GM21360 (cell line): ENCODE data around the gene STRIP1.

Experiments
- ATAC-seq: cut with Tn5 transposase; IDR thresholded peaks from one replicate; pipeline ENCODE4 v1.9.1; 2021; ENCODE audit warnings: mild to moderate bottlenecking, moderate library complexity; ENCODE audit not compliant: unreplicated experiment

Gene STRIP1

GRCh38 chr1:110034451-110035235 lies at the start of gene STRIP1:
Gene STRIP1 (plus strand): TSS chr1:110034624. CDS start chr1:110034638, 14 bp downstream.
- peak; percentile 77 for ATAC-seq

DNA sequence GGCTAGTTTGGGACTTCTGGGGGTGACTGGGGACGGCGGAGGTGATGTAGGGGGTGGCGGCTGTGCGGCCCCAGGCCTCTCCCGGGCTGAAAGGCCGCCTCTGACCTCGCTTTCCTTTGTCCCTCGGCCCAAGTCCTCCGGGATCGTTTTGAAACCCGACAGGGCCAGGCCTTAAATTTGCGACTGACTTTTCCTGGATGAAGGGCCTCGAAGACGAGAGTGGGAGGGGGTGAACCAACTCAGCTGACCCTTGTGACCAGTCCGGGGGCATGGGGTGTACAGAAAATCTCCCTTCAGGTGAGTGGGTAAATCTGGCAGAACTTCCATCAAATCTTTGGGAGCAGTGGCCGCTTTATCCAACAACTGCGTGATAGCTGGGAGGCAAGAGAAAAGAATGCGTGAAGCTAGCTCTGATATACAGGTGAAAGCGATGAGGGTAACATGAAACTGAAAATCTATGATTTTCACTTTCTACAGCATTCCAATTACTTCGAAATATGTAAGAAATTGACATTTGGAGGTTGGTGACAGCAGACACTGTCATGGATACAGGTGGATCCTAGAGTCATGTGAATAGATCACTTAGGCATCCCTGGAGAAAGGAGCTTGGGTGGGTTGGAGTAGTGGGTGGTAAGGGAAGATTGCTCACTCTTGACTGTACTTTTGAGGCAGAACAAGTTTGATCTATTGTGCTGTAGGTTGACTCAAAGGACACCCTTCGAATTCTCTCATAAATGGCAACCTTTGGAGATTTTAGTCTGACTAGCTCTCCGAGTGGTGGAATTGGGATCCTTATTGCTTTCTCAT lies 49.0 kb upstream of the STRIP1 start:
- no peak for ATAC-seq

GRCh38 chr1:109986054-109986444 lies 48.4 kb upstream of the STRIP1 start:
- no peak for ATAC-seq

DNA sequence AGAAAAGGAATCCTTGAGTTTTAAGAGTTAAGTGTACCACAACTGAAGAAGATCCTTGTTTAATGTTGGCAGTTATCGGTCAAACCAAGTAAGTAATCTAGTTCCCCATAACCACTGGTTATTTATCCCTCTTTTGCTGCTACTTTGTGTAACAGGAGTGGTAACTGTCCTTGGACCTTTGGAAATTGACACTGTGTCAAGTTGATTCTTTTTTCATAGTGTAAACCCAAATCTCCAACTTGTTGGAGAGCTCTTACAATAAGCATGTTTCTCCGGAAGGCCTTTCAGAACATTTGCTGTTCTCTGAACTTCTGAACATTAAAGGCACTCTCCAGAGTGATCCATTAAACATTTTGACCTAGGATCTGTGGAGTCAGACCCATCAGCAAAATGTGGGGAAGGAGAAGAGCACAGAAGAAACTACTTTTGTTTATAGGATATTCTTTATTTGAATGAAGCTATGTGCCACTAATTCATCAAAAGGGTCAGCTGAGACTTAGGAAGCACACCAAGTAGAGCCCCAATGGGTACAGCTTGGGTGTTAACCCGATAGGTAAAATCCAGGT lies 46.0 kb upstream of the STRIP1 start:
- ATAC-seq: no peak

- no peak for ATAC-seq
Measured at GRCh38 chr1:109989506-109990301, 44.7 kb upstream of the STRIP1 start.

DNA sequence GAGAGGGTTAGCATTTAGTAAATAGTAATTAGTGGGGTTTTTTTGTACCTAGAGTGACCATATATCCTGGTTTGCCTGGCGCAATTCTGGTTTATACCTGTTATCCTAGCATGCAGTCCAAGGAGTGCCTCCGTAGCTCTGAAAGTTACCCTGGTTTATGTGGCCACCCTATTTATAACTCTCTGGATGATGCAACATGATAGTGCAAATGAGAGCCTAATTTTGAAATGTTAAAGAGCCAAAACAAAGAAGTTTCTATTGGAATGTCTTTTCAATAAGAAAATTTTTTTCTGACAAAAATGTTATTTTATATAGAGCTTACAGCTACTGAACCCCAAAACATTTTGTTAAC lies 44.1 kb upstream of the STRIP1 start:
- ATAC-seq: no peak

DNA sequence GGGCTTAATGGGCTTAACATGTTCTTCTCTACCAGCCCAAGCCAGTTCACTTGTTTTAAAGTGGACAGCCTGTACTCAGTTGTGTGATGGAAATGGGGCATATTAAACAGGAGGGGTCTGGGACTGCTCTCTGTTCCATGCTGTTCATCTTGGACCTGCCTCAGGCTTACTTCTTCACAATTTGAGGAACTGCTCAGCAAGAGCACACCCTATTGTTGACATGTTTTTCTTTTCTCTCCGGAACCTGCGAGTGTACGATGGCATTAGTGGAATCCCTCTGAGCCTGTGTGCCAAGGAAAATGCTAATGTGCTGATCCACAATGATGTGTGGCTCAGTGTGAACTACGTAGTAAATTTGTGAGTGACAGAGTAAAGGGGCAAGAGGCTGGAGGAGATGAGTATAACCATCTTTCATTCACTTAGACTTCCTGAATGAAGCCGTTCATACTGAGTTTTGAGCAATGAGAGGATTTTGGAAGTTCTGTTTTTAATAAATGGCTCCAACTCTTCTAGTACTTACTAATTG lies 43.0 kb upstream of the STRIP1 start:
- no peak for ATAC-seq

GRCh38 chr1:109993885-109994284 lies 40.5 kb upstream of the STRIP1 start:
- ATAC-seq: no peak

- ATAC-seq: no peak
Measured at GRCh38 chr1:109994654-109995053, 39.8 kb upstream of the STRIP1 start.

DNA sequence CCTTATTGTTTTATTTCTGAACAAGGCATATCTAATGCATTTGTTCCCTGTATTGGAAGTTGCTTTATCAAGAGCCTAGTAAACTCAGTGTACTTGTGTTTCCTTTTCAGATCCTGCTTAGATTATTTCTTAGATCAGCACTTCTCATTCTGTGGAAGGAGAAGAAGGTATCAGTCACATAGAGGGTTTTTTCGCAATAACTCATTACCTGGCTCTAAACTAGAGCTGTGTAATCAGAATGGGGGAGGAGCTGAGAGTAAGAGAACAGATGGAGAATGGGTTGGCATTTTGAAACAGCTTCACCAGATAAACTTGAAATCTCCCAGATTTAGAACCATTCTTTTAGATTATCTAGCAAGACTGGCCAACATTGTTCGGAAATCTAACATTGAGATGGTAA lies 38.9 kb upstream of the STRIP1 start:
- ATAC-seq: no peak

- ATAC-seq: no peak
Measured at GRCh38 chr1:109996476-109996875, 37.9 kb upstream of the STRIP1 start.

GRCh38 chr1:109997204-109997866 lies 37.1 kb upstream of the STRIP1 start:
- ATAC-seq: no peak

DNA sequence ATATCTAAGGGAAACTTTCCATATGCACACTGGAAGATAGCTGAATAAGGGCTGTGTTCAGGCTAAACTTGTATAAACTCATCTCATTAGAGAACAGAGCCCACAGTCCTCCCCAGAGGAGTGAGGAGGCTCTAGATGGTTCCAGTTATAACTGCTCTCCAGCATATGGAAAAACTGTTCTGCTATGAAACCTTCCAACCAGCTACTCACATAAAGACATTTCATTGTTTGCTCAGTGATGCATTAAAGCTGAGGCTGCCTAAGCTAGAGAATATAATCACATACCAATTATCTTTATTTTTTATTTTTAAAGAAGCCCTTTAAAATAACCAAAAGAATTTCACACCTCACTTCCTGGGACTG lies 36.6 kb upstream of the STRIP1 start:
- no peak for ATAC-seq

- no peak for ATAC-seq
Measured at GRCh38 chr1:110002695-110003094, 31.7 kb upstream of the STRIP1 start.

DNA sequence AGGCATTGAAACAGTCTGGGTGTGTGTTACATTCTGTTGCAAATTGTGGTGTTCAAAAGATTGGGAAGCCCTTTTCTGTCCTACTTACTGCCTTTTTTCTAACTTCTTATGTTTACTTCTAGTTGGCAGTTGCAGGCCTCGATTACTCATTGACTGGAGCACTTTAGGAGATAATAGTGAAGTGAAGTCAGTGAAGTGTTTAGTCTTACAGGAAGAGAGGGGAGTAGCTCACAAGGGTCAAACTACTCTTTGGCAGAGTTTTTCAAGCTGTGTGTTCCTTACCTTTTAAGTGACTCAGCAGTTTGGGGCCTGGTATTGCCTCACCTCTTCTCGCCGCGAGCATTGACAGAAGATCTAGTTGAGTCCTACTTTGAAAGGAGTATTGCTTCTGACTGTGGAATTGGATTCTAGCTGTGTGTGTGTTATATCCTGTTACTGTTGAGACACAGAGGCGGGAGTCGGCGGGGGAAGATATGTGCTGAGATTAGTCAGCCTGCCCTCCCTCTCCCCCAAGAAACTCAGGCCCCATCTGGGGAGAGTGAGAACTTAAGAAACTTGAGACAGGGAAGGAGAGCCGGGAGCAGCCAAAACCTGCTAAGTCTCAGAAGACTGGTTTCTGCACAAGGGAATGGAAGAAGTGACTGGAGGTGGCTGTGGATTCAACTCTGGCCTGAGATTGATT lies 30.5 kb upstream of the STRIP1 start:
- ATAC-seq: no peak

DNA sequence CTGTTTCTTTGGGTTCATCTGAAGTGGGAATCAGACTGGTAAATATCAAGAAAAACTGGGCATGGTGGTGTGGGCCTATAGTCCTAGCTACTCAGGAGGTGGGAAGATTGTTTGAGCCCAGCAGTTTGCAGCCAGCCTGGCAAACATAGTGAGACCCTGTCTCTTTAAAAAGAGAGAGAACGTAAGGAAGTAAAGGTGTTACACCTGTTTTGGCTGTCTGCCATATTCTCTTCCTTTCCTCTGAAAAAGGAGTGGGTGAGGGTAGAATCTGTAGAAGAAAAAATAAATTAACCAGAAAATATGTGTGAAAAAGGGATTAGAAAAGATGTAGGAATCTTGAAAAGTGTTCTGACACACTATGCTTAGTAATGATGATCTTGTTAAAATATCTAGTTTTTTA lies 29.8 kb upstream of the STRIP1 start:
- no peak for ATAC-seq

- ATAC-seq: no peak
Measured at GRCh38 chr1:110005971-110006370, 28.5 kb upstream of the STRIP1 start.

- no peak for ATAC-seq
Measured at GRCh38 chr1:110006516-110006915, 27.9 kb upstream of the STRIP1 start.

- ATAC-seq: no peak
Measured at GRCh38 chr1:110007046-110007830, 27.2 kb upstream of the STRIP1 start.
